CD1c-positive myeloid dendritic cell (primary cell): Measurements from ENCODE around the gene LGALS8.

Experiments
- DNase-seq: peaks from one replicate; pipeline ENCODE4 v3.0.0-alpha.2; 2016; ENCODE audit errors: extremely low spot score

The LGALS8 gene

DNA sequence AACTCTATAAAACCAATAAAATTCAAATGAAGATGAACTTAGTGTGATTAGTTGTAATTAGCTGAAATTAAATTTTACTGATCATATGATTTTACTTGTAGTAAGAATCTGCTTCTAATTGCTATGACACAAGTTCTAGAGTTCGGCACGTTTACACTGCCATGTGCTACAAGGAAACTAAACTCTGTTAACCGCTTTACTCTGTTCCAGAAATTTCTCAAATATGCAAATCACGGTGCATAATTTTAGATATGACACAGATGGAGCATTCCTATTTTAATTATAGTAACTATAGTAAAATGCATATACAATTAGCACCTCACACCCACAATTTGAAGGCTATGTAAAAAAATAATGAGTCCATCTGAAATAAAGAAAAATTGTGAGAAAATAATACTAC, 65.7 kb downstream of the LGALS8 start:
- DNase-seq: no peak

DNA sequence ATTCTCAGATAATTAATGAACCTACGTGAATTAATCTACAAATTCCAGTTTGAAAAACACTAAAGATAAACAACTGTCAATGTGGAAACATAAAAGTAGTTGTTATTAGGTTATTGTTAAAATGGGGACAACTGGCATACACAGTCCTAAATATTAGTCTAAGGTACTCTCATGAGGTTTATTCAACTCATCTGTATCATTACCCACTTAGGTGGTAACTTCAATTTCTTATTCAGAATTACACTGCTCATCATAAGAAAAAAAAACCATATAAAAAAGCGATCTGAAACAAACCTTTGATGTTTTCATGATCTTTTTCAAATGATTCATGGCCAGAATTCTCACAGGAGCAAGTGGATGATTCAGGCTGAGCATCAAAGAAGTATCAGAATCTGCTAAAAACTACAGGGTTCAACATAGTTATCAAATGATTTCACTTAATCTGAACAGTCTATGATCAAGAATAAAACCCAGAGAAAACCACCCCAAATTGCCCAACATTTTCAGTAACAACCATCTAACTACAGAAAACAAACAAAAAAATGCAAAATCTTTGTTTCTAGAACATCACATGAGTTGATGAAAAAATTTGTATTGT, 66.9 kb downstream of the LGALS8 start:
- DNase-seq: no peak

DNA sequence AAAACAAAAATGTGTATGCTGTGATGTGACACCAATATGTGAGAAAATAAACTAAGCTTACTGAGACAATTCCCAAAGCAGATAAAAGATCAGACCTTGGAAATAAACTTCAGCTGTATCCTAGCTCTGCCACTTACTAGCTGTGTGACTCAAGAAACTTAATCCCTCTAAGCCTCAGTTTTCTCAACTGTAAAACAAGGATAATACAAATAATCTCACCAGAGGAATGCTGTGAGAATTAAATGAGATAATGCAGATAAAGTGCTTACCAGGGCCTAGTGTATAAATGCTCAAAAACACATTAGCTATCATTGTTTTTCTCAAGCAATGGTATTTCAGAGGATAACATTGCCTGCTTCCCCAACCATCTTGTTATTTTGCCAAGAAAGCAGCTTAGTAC, 78.4 kb downstream of the LGALS8 start:
- no peak for DNase-seq
